HT1080 (cell line): ENCODE measurements around the gene FOXN3. TPM values are rescaled to one million over a fixed set of nuclear protein-coding genes. Genes with fewer than 3 reads are reported as not detected.

Experiments
- DNase-seq: peaks from one replicate; pipeline ENCODE4 v3.0.0-alpha.2; 2015; ENCODE audit warnings: low read depth
- total RNA-seq: library from RNA; depleted of rRNA; stranded (reverse); fragments of >200 nt; shearing (Covaris generic); gene quantifications from 2 replicates; pipeline ENCODE4 v1.2.3, GENCODE V29; 2014

The FOXN3 gene
- total RNA-seq, 1 experiment from 2014 or later: 15.6 TPM

DNA sequence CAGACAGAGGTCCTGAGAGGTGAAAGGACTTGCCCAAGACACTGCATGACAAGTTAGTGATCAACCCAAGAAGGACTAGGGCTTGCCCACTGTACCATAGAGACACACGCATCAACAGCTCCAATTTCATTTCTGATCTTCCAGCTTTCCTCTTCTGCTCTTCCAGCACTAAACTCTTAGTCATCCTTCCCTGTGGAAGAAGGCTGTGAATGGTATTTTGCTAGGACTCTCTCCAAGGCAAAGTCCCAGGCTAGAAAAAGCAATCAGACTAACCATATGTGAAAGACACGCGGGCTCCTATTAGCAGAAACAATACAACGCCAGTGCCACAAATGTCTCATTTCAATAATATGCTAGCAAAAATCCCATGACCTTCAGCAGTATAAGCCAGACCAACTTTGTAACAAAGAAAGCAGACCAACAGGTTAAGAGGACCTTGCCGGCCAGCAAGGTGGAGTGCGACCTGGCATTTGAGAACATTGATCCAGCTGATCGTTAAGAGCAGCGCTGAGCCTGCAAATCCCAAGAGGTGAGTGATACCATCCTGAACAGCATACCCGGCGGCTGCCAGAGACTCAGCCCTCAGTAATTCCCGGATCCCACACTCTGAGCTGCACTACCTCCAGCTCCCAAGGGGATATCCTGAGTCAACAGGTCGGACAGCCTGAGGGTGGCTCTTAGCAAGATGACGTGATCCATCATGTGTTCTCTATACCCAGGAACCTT, 132.5 kb downstream of the FOXN3 start:
- peak; percentile 36 for DNase-seq

DNA sequence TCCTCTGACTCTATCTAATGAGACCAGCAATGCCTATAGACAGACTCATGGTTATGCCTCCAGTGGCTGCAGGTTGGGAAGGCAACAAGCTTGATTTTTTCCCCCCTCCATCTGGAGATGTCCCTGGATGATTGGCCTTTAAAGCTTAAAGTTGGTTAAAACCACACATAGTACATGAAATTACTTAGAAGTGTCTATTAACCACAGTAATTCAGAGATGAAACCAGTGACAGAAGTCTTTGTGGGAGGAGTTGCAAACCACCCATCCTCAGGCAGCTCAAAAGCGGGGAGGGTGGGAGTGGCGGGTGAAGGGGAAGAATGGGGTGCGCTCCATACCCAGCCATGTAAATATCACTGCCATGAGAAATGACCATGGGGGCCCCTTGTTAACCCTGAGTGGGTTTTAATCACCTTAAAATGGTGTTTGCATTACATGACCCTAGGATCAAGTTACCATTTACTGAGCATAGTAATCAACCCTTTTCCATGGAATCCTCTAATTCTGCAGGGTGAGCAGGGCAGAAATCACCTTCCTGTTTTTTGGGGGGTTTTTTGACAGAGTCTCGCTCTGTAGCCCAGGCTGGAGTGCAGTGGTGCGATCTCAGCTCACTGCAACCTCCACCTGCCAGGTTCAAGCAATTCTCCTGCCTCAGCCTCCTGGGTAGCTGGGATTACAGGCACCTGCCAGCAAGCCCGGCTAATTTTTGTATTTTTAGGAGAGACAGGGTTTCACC, 133.5 kb downstream of the FOXN3 start:
- no peak for DNase-seq

DNA sequence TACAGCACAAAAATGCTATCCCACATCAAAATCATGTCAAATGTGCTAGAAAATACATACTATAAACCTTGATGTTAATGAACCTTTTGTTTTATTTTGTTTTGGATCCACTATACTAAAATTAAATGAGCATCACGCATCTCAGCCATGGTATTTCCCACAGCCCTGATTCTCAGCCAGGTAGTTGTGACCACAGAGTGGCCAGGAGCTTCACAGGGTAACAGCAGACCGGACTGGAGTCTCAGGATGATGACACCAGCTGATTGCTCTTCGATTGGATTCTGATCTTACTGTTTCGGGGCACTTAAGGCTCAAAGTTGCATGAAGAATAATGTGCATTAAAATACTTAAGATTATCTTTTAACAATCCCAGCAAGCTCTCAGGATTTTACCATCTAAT, 134.8 kb downstream of the FOXN3 start:
- DNase-seq: no peak

DNA sequence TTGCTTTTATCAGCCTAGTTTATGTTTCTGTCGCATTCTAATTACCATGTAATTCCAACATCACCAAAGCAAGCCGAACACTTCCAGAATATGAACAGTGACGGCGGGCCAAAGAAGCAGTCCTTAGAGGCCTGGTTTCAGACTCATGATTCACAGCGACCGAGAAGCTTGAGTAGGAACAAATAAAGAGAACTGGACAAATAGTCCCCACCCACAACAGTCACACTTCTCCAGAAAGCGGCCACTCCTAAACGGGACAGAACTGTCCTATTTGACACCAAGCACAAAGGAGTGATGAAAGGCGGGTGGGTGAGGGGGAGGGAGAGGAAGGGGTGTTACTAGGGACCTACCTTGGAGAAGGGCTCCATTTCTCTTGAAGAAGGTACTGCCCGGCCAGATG, 136.4 kb downstream of the FOXN3 start:
- no peak for DNase-seq

DNA sequence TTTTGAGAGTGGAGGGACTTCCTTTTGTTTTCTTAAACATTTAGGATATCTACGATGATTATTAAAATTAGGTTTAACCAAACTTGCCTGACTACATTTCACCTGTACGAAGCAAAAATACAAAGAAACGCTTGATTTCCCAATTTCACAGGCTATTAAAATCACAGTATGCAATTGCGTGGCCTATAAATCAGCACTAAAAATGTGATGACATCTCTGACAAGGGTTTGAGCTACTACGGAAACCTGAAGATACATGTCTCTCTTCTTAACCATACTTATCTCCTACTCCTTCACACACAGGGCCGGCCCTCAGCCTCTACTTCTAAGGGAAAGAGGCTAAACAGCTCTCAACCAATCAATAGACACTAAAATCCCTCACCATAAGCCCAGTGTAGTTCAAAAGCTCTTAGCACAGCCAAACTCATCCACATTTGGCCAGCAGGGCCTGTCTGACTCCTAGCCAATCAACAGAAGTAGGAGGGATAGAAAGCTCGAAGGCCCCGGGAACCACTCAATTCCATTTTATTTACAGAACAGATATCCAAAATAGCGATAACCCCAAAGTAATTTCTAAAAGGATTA, 137.3 kb downstream of the FOXN3 start:
- DNase-seq: no peak

DNA sequence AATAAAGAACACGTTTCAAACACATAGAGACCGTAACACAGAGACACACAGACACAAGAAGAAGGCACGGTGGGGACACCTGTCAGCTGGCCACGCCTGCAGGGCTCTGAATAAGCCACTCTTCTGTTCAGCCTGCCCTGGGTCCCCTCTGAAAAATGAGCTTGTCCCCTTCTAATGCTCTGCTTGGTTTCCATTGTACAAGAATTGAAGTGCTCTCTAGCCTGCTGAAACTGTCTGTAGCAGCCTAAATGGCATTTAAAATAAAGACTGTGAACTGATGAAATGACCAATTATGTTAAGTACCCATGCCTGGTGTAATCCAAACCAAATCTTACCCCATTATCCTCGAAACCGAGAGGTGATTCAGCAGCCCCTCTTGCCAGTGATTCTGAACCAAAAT, 139.8 kb downstream of the FOXN3 start:
- DNase-seq: no peak

DNA sequence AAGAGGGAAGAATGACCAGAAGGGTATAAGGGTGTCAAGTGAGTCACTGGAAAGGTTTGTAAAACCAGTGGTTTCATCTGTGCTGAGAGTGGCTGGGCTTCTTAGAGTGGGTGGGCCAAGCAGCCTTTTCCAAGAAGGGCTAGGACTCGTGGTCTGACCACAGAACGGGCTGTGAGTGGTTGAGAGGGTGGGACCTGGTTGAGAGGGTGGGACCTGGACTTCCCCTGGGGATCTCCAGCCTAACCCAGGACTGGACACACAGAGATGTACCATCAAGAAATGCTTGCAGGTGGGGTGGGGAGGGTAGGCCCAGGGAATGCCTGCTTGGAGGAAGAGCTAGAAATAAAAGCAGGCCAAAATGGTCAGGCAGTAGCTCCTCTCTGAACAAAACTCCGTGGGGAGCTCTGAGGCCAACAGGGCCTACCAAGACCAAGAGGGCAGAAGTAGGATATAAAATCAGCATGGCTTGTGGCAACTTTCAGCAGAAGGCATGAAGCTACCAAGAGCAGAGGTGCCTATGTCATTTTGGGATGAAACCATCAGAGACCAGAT, 140.5 kb downstream of the FOXN3 start:
- DNase-seq: peak; percentile 51

DNA sequence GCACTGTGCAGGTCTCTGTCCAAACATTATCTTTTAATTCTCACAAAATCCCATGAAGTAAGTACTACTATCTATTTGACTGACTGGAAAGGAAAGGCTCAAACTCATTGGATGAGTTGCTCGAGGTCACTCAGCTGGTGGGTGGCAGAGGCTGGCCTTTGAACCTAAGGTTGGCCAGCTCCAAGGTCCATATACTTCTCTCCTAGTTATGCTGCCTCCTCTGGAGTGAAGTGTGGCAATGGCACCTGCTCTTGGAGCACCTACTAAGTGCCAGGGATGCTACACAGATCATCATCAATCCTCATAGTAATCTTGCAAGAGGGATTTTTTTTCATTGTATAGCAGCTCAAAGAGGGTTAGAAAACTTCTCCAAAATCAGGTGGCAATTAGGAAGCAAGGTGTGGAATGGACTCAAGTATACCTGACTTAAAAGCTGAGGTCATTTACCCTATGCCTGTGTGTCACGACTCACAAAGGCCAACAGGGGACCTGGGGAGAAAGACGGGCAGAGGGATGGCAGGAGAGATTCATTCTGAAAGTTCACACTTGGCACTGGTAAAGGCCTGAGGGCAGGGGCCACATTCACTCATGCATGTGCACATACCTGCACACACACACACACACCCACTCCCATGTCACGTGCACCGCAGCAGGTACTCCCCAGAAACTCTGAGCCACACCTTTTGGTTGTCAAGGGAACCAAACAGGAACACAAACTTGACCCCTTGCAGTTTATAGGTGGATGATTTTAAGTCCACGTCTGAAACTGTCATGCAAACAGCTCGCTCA, 146.4 kb downstream of the FOXN3 start:
- no peak for DNase-seq

DNA sequence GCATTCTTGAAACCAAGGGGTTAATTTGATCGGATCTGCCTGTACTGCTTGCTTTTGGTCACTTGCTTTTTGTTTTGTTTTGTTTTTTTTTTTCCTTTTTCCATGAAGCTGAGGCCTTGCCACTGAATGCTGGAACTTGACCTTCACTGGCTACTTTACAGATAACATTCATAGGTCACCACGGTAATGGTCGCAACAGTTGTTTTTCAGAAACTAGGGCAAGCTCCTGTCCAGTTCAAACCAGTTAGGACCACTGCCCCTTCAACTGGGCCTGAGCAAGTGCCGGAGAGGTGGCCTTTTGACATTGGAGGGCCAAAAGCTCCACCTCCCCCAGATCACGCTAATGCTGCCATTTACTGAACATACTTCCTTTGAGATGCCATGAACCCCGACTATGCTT, 147.6 kb downstream of the FOXN3 start:
- DNase-seq: no peak

DNA sequence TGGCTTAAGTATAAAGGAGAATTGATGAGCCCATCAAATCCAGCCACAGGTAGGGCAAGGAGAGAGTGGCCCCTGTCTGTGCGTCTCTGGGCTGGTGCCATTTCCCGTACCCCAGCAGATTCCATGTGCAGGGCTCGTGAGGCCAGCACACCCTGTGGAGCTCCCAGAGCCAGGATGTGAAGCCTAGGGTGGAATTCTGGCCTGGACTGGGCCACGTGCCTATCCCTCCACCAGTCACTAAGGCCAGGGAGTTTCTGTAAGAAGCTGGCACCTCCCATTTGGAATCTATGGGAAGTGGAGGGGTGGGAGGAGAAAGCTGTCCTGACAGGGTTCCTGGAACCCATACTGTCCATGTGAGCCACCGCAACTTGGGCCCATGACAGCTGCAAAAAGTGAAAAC, 148.5 kb downstream of the FOXN3 start:
- DNase-seq: no peak

DNA sequence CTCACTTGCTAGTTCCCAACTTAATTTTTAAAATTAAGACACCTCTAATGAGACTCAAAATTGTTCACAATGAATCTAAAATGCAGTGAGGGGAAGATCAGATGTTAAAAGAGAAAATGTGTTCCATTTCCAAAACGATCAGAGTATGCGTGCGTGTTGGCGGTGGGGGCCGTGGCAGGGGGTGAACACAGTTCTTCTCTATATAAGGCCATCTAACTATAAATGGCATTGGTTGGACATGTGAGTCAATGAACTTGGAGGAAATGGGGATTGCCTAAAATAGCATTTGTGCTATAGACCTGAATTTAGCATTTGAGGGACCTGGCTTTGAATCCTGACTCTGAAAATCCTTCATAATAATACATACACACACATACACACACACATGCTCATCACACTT, 149.4 kb downstream of the FOXN3 start:
- DNase-seq: no peak

DNA sequence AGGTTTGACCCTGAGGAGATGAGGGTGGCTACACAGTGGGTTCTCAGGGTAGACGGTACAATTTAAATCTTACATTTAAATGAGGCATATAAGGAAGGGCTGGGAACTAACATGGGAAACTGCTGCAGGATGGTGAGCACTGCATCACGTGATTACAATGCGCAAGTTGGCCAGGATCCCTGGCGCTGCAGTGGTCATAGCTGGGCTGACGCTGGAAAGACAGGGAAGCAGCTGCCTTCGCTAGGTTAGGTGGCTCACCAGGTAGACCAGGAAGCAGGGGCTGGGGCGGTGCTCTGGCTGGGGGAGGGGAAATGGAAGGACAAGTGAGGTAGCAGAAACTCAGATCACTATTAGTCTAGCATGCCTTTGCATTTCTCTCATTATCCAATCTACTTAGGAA, 149.9 kb downstream of the FOXN3 start:
- DNase-seq: no peak

DNA sequence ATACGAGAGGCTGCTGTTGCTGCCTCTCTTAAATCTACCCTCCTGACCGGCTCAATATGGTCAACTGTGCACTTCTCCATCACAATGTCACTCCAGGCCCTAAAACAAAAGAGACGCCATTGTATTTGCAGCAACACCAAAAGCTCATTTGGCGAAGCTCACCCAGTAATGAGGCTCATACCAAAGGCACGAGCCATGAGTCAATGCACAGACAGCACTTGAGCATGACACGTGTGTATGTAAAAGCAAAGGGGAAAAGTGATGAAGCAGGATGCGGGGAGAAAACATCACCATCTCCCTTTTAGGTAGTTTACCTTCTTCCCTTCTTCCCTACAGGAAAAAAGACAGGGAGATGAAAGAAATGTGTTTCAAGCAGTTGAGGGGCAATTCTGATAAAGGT, 150.3 kb downstream of the FOXN3 start:
- DNase-seq: peak; percentile 21

DNA sequence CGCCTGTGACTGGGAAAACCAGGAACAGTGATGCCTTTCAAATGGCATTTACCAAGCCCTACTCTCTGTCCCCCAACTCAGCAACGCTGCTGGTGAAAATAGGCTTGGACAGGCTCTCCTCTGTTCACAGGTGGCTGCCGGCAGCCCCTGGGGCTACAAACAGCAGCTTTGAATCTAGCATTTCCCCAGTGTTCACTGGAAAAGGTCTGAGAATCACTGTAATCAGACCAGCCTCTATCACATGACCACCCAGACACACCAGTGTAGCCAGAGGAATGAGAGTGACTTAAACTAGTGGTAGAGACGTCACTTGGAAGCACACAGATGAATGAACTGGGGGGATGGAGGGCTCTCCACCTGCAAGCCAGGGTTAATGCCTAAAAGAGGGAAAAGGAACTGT, 151.8 kb downstream of the FOXN3 start:
- no peak for DNase-seq

DNA sequence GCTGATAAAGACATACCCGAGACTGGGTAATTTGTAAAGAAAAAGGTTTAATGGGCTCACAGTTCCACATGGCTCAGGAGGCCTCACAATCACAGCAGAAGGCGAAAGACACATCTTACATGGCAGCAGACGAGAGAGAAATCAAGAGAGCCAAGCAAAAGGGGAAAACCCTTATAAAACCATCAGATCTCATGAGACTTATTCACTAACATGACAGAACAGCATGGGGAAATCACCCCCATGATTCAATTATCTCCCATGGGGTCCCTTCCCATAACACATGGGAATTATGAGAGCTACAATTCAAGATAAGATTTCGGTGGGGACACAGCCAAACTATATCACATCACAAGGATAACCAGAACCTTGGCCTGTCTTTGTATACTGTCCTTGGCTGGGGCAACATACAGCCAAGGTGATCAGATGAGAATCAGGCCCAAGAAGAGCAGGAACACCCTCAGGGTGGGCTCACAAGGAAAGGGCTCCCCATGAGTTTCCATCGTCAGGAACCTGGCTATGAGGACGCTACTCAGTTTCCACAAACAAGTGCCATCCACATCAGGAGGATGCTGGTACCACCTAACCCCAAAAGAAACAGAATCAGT, 152.7 kb downstream of the FOXN3 start:
- no peak for DNase-seq

DNA sequence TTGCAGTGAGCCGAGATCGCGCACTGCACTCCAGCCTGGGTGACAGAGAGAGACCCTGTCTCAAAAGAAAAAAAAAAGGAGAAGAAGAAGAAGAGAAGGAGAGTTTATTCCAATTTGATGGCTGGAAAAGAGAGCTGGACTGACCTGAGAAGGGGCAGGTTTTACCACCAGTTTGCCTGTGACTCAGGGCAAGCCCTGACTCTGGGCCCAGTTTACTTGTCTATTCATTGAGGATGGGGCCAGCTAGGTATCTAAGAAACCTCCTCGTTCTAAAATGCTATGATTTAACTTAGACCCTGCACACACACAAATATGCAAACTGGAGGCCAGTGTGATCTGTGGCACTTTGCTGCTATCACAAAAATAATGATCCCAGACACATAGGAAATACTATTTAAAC, 155.0 kb downstream of the FOXN3 start:
- no peak for DNase-seq

DNA sequence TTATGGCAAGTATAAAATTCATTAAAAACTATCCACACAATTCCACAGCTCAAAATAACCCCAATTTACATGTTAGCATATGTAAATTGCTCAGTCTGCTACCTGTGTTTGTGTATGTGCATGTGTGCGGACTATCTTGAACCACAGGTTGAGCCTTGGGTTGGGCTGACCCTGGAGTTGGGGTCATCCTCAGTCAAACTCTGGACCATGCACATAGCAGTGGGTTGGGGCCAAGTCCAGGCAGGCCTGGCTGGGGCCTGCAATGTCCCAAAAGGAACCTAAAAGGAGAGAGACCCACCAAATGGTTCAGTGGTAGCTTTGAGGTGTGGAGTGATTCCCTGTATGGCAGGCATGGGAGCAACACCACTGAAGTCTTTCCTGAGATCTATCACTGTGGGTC, 156.1 kb downstream of the FOXN3 start:
- no peak for DNase-seq

DNA sequence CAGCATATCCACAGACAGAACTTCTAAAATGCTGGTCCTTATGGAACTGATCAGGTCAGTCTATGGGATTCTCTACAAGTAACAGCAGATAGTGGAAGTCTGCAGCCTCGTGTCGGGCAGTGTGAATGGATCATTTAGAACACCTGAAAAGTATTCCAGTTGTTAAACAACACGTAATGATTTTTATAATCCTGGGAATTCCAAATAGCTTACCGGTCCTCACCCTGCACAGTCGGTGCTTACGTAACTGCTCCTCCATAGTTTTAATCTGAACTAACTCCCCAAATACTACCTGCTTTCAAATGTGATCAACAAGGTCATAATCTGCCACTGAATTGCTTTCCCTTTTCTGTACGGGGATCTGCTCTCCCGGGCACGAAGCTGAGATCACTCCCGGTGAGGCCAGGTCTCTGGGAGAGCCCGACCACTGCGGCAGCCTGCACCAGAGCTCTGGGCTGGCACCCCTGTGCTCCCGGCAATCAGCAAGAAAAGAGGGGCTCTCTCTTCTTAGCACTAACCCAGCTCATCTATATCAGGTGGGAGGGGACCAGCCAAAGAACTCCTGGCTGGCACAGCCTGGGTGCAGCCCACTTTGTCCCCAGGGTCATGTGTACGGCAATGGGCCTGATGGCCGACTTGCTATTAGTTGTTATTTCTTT, 157.0 kb downstream of the FOXN3 start:
- DNase-seq: no peak

DNA sequence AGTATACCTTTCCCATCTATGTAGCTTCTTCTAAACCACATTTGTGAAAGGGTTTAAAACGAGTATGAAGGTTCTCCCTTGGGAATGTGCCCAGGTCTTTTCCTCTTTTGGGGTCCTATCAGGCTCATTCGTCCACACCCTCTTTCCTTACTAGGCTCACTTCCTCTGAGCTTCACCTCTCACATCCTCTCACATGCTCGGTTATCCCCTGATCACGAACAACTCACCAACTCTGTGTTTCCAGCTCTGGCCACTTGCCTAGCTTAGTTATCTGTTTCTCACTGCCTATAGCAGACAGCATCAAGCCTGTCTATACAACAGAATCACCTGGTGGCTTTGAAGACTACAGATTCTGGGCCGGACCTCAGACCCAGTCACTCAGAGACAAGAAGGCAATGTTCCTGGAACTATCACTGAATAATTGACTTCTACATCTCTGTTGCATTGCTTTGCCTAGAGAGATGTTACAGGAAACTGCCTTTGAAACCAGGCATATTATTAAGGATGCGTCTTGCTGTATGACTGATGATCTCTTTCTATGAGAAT, 158.2 kb downstream of the FOXN3 start:
- DNase-seq: no peak

DNA sequence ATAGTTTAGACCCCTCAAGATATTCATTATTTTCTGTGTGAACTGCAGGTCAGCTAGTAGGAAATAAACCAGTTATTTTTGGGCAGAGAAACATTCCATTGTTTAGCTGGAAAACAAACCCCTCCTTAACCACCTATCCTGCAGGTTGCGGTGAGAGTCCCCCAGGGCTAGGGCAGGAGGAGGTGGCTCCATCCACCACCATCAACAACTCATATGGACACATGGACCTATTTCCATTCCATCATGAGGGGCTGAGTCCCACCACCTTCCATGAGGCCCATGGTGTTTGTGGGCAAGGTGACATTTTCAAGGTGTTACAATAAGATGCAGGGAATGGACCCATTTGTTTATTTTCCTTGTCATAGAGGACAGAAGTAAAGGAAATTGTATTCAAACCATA, 160.1 kb downstream of the FOXN3 start:
- DNase-seq: no peak
